Skeletal muscle tissue (tissue), 4 donors: ENCODE measurements around the gene FAM43A. TPM values are rescaled to one million over a fixed set of nuclear protein-coding genes. Genes with fewer than 3 reads are reported as not detected.
A peak's percentile ranks its signal among the peaks of the same experiment; 100 is the strongest.

Experiments used
- H3K27ac ChIP-seq: one replicate; pipeline ENCODE4 v1.7.0; 2013; ENCODE audit warnings: mild to moderate bottlenecking, low read depth, low read length, inconsistent platforms
- H3K27me3 ChIP-seq, 3 donors: one replicate each; pipeline ENCODE4 v1.7.0; 2013; ENCODE audit warnings: low read length in 3 of 3; ENCODE audit not compliant: control insufficient read depth in 3 of 3, insufficient read depth in 3 of 3
- H3K36me3 ChIP-seq, 3 donors: one replicate each; pipeline ENCODE4 v1.7.0; 2013; ENCODE audit warnings: low read length in 3 of 3; ENCODE audit not compliant: control insufficient read depth in 3 of 3, insufficient read depth in 3 of 3
- H3K4me1 ChIP-seq, 3 donors: one replicate each; pipeline ENCODE4 v1.7.0; 2013; ENCODE audit warnings: low read length in 3 of 3, mild to moderate bottlenecking in 3 of 3; ENCODE audit not compliant: control insufficient read depth in 3 of 3, insufficient read depth in 3 of 3
- H3K4me3 ChIP-seq, 3 donors: one replicate each; pipeline ENCODE4 v1.7.0; 2013; ENCODE audit warnings: low read length in 3 of 3
- H3K9ac ChIP-seq, 3 donors: one replicate each; pipeline ENCODE4 v1.7.0; 2013; ENCODE audit warnings: low read length in 3 of 3, mild to moderate bottlenecking in 3 of 3, moderate library complexity in 2 of 3, low read depth in 1 of 3
- H3K9me3 ChIP-seq, 3 donors: one replicate each; pipeline ENCODE4 v1.7.0; 2013; ENCODE audit warnings: low read length in 3 of 3; ENCODE audit not compliant: control insufficient read depth in 3 of 3
- total RNA-seq: library from RNA; depleted of rRNA; stranded (reverse); fragments of >200 nt; gene quantifications from one replicate; pipeline ENCODE4 v1.2.3, GENCODE V29; 2014
- donor health status: Osteomylitis.

Gene FAM43A
- total RNA-seq, 1 donor from 2014 or later = 15.7 TPM

DNA sequence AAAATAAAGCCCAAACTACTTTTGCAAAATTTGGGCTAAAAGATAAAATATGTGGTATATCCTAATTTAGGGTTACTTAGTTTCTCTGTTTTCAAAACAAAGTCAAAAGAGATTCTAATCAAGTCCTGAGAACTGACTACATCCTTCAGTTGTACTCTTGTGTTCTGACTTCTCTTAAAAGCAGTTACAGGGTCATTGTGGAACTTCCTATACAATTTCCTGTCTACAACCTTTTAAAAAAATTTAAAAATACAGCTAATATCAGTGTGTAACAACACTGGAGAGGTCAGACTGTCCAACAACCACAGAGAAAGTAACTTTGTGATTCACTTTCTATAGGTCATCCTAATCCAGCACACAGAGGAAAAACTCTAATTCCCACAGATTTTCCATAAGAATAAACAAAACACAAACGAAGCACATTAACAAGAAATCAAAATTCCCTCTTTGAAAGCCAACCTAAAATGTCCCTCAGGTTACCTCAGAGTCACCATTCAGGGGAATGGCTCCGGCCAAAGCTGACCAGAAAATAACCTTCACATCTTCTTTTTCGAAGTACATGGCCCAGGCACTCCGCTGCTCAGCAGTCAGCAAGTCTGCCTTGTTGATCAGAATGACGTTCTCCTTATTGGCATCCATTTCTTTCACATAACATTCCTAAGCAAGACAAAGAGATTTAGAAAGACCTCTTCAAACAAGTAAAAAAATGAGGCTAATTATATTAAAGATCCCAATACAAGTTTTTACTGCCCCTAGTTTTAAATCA lies 27.0 kb upstream of the FAM43A start:
- no peak overlapping the region for H3K9ac ChIP-seq
- peaks cover 18 to 43% (median 28%) of the 10 kb centered on the region in 3 donors for H3K36me3 ChIP-seq
- H3K4me3 ChIP-seq = no peak overlapping the region
- H3K27me3 ChIP-seq = no peaks in the 10 kb centered on the region
- no peaks in the 10 kb centered on the region for H3K9me3 ChIP-seq
- H3K27ac ChIP-seq = no peak overlapping the region
- no peaks in the 10 kb centered on the region for H3K4me1 ChIP-seq

DNA sequence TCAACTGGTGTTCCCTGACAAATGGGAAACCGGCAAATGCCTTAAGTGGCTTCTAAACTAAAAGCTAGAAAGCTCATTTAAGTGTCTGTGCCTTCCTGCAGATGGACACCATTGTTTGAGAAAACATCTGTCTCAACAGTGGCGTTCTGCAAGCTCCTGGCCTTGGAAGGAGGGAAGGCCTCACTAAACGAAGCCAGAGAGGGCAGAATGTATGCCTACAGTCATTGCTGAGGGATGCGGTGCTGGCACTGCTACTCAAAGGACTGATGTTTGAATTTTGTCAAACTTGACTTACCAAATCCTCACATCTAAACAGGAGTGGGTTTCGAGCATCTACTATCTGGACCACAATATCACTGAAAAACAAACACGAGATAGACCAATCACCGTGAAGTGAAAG lies 25.9 kb upstream of the FAM43A start:
- Histone ChIP-seq H3K27me3 (no peaks in the 10 kb centered on the region), H3K9ac (peak overlapping the region in 1 of 3 donors; percentile 10), H3K27ac (no peak overlapping the region), H3K36me3 (peaks cover 18 to 46% (median 25%) of the 10 kb centered on the region in 3 donors), H3K4me1 (no peaks in the 10 kb centered on the region), H3K4me3 (no peak overlapping the region), H3K9me3 (no peaks in the 10 kb centered on the region)

DNA sequence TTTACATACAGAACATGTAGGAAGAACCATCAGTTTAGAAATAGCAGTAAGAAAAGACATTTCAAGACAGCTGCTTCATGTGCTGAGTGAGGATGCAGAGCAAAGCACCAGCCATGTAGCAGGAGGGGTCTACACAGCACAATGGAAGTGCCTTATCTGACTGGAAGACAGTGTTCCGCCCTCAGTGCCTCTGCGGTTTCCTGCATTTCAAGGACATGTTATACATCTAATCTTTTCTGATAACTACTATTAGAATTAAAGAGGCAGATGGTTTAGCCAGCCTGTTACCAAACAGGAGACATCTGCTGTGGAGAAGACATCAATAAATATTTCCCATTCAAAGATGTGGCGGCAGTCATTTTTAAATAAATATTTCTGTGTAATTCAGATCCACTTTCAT lies 24.3 kb upstream of the FAM43A start:
- H3K27ac ChIP-seq = no peak overlapping the region
- H3K4me3 ChIP-seq = no peak overlapping the region
- no peak overlapping the region for H3K9ac ChIP-seq
- H3K9me3 ChIP-seq = no peaks in the 10 kb centered on the region
- H3K27me3 ChIP-seq = no peaks in the 10 kb centered on the region
- peaks cover 21 to 52% (median 34%) of the 10 kb centered on the region in 3 donors for H3K36me3 ChIP-seq
- no peaks in the 10 kb centered on the region for H3K4me1 ChIP-seq

DNA sequence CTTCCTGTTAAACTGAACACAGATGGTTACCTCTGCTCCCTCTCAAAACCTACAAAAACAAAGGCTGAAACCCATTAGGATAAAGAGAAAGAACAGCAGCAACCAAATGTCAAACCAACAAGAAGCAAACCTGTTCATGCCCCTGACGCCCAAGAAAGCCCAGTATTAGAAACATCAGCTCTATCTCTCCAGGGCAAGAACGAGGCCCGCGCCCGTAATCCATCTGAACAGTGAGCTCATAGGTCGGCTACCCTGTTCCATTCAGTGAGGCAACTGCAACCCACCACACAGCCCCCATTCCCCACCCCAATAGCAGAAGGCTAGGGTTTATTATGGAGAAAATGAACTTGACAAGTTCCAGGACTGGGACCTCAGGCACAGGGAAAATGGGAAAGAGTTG lies 23.7 kb upstream of the FAM43A start:
- Histone ChIP-seq H3K36me3 (peaks cover 21 to 52% (median 36%) of the 10 kb centered on the region in 3 donors), H3K9ac (no peak overlapping the region), H3K27me3 (no peaks in the 10 kb centered on the region), H3K4me3 (no peak overlapping the region), H3K4me1 (no peaks in the 10 kb centered on the region), H3K27ac (no peak overlapping the region), H3K9me3 (no peaks in the 10 kb centered on the region)

DNA sequence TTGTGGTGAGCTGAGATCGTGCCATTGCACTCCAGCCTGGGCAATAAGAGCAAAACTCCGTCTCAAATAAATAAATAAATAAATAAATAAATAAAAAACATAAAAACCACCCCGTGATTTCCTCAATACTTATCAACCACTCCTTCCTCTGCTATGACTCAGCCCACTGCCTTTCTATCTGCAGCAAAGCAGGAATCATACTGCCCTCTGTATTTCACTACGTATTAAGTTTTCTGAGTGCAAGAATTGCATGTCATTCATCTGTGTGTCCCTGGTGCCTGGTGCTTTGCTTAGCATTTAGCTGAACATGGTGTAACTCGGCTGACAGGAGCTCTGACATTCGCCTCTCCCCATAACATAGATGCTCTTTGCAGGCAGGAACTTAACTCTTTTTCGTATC lies 20.8 kb upstream of the FAM43A start:
- no peak overlapping the region for H3K4me3 ChIP-seq
- H3K27me3 ChIP-seq = no peaks in the 10 kb centered on the region
- no peak overlapping the region for H3K27ac ChIP-seq
- H3K9me3 ChIP-seq = no peaks in the 10 kb centered on the region
- H3K9ac ChIP-seq = no peak overlapping the region
- H3K4me1 ChIP-seq = no peaks in the 10 kb centered on the region
- peaks cover 18 to 45% (median 28%) of the 10 kb centered on the region in 3 donors for H3K36me3 ChIP-seq

DNA sequence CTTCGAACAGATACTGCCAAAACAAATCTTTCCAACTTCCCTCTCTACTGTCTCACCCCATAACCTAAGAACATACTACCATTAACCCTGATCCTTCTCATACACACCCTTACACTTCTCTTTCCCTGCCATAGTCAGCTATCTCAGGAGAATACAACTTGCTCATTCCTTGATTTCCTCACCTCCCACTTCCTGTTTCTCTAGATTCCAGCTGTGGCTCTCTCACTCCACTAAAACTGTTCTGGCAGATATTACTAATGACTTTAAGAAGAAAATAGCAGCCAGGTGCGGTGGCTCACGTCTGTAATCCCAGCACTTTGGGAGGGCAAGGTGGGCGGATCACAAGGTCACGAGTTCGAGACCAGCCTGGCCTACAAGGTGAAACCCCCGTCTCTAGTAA lies 18.3 kb upstream of the FAM43A start:
- no peak overlapping the region for H3K4me3 ChIP-seq
- peaks cover 12 to 17% (median 13%) of the 10 kb centered on the region in 3 donors for H3K4me1 ChIP-seq
- H3K27me3 ChIP-seq = no peaks in the 10 kb centered on the region
- no peaks in the 10 kb centered on the region for H3K9me3 ChIP-seq
- H3K9ac ChIP-seq = no peak overlapping the region
- H3K36me3 ChIP-seq = peaks cover 12 to 37% (median 28%) of the 10 kb centered on the region in 3 donors
- no peak overlapping the region for H3K27ac ChIP-seq

DNA sequence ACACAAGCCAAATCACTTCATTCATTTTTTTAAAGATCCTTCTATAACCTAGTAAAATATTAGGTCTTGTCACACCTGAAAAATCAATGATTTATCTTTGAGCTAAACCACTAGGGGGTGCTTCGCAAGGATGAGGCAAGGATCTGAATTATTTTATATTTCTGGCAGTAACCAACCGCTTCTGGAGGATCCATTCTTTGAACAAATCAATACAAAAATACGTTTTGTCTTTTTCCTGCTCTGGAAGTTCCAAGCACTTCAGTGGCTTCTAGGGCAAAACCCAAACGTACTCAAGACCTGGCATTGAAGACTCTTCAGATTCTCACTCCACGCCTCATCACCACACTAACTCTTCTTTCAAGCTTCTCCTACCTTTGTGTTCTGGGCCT lies 14.2 kb upstream of the FAM43A start:
- Histone ChIP-seq H3K4me3 (peak overlapping the region; percentile 76 to 96 (median 90)), H3K9me3 (no peaks in the 10 kb centered on the region), H3K4me1 (peaks cover 17 to 24% (median 17%) of the 10 kb centered on the region in 3 donors), H3K27ac (peak overlapping the region; percentile 91), H3K27me3 (peaks cover 0 to 2% (median 0%) of the 10 kb centered on the region in 3 donors), H3K36me3 (peaks cover 5 to 15% (median 10%) of the 10 kb centered on the region in 3 donors), H3K9ac (peak overlapping the region; percentile 87 to 93 (median 88))

DNA sequence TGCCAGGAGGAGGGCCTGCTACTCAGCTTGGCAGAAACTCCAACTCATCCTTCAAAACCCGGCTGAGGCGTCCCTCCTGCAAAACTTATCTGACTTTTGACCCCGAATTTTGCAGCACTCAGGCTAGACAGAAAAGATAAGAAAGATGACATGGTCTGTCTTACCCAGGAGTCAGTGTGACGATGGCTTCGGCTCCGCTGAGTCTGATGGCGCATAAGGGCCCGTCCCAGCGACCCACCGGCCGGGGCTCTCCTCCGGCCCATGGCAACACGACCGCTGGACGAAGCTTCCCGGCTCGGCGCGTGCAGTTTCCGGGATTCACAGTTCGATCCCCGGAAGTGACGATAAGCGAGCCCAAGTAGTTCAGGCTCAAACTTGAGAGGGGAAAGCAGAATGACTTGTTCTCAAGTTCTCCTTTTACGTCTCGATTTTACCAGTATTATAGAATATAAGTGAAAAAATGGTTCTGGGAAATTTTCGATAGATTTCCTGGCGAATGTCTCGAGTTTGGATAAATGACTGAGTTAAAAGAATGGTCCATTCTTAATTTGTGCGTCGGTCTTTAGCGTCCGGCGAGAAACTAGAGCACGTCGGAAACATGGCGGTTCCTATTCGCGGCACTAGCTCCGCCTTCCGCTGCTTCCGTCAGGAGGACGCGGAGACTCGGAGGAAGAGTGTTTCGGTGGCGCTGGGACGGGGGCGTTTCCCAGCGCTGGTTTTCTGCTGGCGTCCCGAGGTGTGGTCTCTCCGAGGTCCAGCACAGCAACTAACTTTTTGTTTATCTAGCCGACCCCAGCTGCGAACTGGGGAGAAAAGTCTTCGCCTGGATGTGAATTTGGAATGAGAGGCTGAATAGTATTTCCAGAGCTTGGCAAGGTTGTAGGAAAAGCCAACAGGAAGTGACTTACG lies 13.5 kb upstream of the FAM43A start, which contains the start of gene LSG1:
LSG1 (minus strand) TSS at position 292 of the 909 bp plus-strand sequence; CDS start at position 263, 29 bp downstream.
- H3K9me3 ChIP-seq = no peaks in the 10 kb centered on the region
- peak within 1 kb of the TSS; percentile 91 for H3K27ac ChIP-seq
- peaks cover 5 to 15% (median 8%) of the 10 kb centered on the region in 3 donors for H3K36me3 ChIP-seq
- peaks cover 0 to 2% (median 0%) of the 10 kb centered on the region in 3 donors for H3K27me3 ChIP-seq
- peak within 1 kb of the TSS; percentile 76 to 96 (median 90) for H3K4me3 ChIP-seq
- peak within 1 kb of the TSS; percentile 87 to 93 (median 88) for H3K9ac ChIP-seq
- H3K4me1 ChIP-seq = peaks cover 17 to 24% (median 17%) of the 10 kb centered on the region in 3 donors

DNA sequence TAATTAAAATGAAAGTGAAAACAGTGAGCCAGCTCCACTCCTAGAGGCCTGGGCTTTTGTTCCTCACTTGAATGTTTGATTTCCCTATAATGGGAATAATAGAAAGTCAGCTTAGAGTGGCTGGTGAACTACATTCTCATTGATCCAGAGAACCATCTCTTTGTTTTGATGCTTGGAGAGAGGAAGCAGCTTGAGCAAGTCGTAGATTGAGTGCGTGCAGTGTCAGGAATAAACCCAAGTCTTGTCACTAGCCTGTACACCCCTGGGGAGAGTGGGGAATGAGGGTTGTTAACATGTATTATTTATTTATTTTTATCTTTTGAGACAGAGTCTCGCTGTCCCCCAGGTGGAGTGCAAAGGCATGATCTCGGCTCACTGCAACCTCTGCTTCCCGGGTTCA lies 12.8 kb upstream of the FAM43A start:
- H3K27me3 ChIP-seq = peaks cover 0 to 2% (median 0%) of the 10 kb centered on the region in 3 donors
- peak overlapping the region; percentile 91 for H3K27ac ChIP-seq
- peak overlapping the region; percentile 76 to 96 (median 90) for H3K4me3 ChIP-seq
- H3K36me3 ChIP-seq = peaks cover 5 to 15% (median 8%) of the 10 kb centered on the region in 3 donors
- H3K4me1 ChIP-seq = peaks cover 17 to 24% (median 17%) of the 10 kb centered on the region in 3 donors
- H3K9me3 ChIP-seq = no peaks in the 10 kb centered on the region
- H3K9ac ChIP-seq = peak overlapping the region; percentile 87 to 93 (median 88)
